ENCODE data around the gene LMO7.

LMO7 gene

GRCh38 chr13:75830842-75831241, 194.7 kb downstream of the LMO7 start:
- FAIRE-seq (no peak), DNase-seq (ENCODE audit: insufficient read length, low spot score) (no peak)

DNA sequence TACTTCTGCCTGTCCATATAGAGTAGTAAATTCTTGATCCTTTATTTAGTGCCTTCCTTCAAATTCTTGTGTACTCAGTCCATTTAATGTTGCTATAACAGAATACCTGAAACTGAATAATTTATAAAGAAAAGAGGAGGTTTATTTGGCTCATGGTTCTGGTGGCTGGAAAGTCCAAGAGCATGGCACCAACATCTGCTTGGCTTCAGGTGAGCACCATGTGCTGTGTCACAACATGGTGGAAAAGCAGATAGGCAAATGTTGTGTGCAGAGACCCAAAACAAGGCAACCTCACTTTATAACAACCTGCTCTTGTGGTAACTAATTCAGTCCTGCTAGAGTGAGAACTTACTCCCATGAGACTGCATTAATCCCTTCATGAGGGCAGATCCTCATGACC, 195.3 kb downstream of the LMO7 start:
- DNase-seq (ENCODE audit: insufficient read length, low spot score) (no peak), FAIRE-seq (no peak)

DNA sequence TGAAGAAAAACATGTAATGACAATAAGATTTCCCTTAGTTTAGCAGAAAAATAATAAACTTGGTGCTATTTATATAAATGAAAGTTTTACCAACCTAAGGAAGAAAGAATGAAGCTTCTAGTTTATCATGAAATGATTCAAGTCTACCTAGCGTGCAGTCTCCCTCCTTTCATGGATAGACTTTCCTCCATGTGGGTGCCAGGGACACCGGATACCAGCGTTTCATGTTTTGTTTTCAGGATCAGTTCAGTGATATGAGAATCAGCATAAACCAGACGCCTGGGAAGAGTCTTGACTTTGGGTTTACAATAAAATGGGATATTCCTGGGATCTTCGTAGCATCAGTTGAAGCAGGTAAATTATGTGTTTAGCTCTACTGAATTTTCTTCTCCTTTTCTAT, 196.7 kb downstream of the LMO7 start:
- DNase-seq (ENCODE audit: insufficient read length, low spot score) (no peak), FAIRE-seq (no peak)

DNA sequence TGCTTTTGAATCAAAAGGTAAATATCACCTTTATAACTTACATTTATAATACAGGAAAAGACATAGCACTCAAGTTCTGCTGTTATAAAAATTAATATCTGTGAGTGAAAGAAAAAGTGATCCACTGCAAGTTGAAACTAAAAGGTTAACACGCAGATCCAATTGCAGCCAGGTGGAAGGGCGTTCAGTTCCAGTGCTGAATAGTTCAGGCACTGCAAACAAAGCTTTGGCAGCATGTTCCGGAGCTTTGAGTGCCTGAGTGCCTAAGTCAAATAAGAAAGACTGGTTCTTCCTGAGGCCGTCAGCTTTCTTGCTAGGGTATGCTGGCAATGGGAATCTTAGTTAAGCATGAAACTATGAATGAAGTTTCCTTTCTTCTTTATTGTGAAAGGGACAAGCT, 200.3 kb downstream of the LMO7 start:
- FAIRE-seq = no peak
- DNase-seq (ENCODE audit: insufficient read length, low spot score) = no peak

GRCh38 chr13:75838366-75839005, 202.4 kb downstream of the LMO7 start:
- no peak for FAIRE-seq
- DNase-seq (ENCODE audit: insufficient read length, low spot score) = no peak

- DNase-seq (ENCODE audit: insufficient read length, low spot score) = no peak
- FAIRE-seq = no peak
Measured at GRCh38 chr13:75839406-75839805, 203.3 kb downstream of the LMO7 start.

DNA sequence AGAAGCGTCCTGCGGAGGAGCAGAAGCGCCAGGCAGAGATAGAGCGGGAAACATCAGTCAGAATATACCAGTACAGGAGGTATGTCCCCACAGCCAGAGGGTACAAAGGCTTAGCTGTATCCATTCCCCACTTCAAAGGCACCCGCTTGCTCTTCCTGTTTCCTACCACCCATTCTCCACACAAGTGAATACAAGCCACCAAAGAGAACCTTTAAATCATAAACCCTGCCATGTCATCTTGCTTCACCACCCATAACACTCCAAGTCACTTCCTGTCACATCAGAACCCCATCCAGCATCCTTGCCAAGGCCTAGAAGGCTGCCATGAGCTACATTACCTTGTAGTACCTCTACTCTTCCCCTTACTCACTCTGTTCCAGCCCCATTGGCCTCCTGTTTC, 205.8 kb downstream of the LMO7 start:
- no peak for FAIRE-seq

GRCh38 chr13:75843074-75843473, 206.9 kb downstream of the LMO7 start:
- DNase-seq (ENCODE audit: insufficient read length, low spot score) (no peak), FAIRE-seq (no peak)

More for the DNA sequence above, 205.8 kb downstream of the LMO7 start:
- no peak for DNase-seq (ENCODE audit: insufficient read length, low spot score)

DNA sequence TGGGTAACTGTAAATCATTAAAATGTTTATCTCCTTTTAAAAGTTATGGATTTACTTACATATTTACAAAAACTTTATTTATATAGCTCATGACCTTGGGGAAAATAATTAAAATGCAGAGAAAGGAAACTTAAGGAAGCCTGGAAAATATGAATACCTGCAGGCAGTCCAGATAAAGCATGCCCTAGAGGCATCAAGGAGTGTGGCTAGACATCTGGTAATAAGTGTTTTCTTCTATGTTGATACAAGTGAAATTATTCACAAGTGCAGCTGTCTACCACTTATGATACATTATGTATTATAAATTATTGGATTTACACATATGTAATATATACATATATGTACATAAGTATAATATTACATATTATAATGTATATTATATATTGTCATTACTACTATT, 207.9 kb downstream of the LMO7 start:
- DNase-seq (ENCODE audit: insufficient read length, low spot score) (no peak), FAIRE-seq (no peak)

DNA sequence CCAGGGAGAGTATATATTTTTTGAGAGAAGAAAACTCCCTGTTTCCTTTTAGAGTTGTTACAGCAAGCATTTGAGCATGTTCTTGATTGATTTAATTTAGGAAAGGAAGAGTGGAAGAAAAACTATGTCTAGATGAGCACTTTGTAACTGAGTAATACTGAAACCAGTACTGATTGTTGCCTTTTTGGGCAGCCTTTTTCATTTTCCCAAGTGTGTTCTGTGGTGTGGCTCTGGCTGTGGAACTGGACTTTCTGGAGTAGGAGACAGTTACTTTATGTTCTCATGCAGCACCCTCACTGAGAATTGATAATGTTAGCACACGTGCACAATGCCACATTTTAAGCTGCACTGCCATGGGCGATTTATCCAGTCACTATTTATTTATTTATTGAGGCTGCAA, 211.5 kb downstream of the LMO7 start:
- FAIRE-seq = no peak

DNA sequence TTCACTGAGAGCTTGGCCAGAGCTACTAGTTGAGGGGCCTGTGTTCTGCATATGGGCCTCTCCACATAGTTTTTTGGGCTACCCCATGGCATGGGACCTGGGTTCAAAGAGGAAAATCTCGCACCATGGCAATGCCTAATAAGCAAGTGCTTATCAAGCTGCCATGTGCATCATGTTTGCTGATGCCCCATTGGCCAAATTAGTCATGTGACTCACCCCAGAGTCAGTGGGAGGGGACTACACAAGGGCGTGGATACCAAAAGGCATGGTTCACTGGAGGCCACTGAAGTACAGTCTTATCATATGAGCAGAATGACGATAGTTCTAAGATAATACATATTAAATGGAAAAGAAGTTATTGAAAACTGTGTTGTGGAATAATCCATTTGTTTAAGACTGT, 214.8 kb downstream of the LMO7 start:
- DNase-seq (ENCODE audit: insufficient read length, low spot score) = no peak
- no peak for FAIRE-seq

More for the DNA sequence above, 211.5 kb downstream of the LMO7 start:
- DNase-seq (ENCODE audit: insufficient read length, low spot score) = no peak

- no peak for FAIRE-seq
- DNase-seq (ENCODE audit: insufficient read length, low spot score) = no peak
Measured at GRCh38 chr13:75855216-75855615, 219.1 kb downstream of the LMO7 start.

- FAIRE-seq (no peak), DNase-seq (ENCODE audit: insufficient read length, low spot score) (no peak)
Measured at GRCh38 chr13:75855847-75856246, 219.7 kb downstream of the LMO7 start.

DNA sequence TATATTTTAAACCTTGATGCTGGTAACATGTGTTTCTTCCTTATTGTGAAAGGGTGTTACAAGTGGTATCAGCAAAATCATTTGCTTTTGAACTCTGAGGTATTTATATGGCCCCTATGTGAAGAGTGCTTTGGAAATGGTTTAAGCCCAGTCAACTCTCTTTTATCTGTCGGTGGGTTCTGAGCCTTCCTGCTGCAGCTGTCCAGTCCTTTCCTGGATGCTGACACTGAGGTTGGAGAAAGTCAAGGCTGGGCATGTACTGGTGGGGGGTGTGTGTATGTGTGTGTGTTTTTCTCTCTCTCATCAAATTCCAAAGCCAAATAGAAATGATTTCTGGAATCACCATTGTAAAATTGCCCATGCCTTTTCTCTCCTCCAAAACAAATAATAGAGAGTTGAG, 221.2 kb downstream of the LMO7 start:
- FAIRE-seq (no peak), DNase-seq (ENCODE audit: insufficient read length, low spot score) (no peak)

GRCh38 chr13:75860935-75861334, 224.8 kb downstream of the LMO7 start:
- no peak for DNase-seq (ENCODE audit: insufficient read length, low spot score)
- FAIRE-seq = no peak

GRCh38 chr13:75861786-75862185, 225.7 kb downstream of the LMO7 start:
- DNase-seq (ENCODE audit: insufficient read length, low spot score) (no peak), FAIRE-seq (no peak)

DNA sequence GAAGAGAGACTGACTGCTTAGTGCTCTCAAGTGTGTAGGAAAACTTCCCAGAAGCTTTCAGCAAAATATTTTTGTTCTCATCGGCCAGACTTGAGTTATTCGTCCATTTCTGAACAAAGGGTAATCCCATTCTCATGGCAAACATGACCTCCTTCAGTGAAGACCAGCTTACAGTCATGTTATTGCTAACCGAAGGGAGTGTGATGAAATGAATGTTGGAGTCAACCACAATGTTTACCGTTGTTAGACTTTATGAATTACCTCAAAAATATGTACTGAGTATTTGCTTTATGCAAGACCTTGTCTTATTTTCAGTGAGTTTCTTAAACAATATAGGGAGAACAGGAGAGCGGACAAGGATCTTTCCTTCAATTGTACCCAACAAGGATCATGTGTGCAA, 228.6 kb downstream of the LMO7 start:
- DNase-seq (ENCODE audit: insufficient read length, low spot score) = no peak
- no peak for FAIRE-seq

DNA sequence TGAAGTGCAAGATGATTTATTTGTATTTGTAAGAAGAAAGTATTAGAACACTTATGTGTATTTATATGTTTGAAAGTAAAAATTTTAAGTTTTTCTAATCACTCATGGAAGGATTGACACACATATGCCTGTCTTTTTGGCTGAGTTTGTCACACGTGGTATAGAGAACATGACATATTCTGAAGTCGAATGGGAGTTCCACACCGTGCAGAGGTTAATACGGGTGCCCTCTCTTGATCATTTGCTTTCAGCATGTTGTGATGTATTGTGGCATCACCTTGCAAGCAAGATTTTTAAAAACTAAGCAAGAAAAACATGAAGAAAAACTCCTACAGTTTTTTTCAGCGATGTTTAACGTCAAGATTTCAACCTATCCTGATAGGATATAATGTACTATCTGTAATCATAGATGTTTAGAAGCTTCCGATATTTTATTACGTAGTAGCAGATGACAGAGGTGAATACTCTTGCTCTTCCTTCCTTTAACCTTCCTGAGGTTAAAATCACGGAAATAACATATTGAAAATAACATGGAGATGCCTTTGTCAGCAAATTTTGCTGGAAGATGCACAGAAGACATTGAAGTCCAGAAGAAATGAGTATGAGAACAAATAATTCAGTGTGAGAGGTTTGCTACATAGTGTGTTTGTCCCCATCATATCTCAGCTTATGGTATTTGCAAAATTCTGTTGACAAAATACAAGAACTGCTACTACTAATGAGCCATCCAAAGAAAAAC, 231.4 kb downstream of the LMO7 start:
- DNase-seq (ENCODE audit: insufficient read length, low spot score) = no peak
- no peak for FAIRE-seq

GRCh38 chr13:75869981-75870380, 233.9 kb downstream of the LMO7 start:
- DNase-seq (ENCODE audit: insufficient read length, low spot score) (no peak), FAIRE-seq (no peak)

DNA sequence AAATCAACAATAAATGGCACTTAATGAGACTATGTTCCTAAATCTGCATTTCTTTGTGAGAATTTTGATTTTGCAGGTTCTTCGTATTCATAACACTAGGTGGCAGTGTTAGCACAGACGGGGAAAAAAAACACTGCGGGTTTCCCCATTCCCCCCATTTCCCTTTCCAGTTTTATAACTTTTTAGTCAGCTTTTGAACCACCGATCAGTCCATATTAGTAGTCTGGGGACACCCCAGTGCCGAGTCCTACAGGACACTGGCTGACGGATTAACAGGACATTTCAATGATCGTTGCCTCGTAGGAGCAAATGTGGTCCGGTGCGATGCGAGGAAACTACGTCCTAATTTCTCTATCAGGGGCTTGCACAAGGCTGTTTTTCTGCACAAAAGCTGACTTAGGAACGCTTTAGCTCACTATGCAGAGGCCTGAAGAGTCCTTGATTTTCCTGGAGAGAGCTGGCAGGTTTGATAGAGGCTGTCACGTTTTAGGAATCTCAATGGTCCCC, 234.3 kb downstream of the LMO7 start:
- no peak for FAIRE-seq
- DNase-seq (ENCODE audit: insufficient read length, low spot score) = peak; percentile 17

- FAIRE-seq (no peak), DNase-seq (ENCODE audit: insufficient read length, low spot score) (no peak)
Measured at GRCh38 chr13:75871059-75871458, 234.9 kb downstream of the LMO7 start.

DNA sequence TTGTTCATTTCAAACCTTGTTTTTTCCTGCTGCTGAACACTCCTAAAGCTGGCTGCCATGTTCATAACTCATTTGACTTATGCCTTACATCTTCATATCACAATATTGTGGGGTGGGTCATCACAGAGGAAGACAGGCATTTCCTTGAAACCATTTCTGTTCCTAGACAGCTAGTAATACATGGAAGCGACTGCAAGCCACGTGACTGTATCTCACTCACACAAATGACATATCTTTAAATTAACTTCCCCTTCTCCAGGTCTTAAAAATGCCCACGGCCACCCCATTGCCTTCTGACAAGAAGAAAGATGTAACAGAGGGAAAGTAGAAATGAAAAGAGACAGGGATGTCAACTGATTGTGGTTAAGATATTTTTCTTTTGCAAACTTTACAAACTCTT, 236.8 kb downstream of the LMO7 start:
- DNase-seq (ENCODE audit: insufficient read length, low spot score) (no peak), FAIRE-seq (no peak)

All from HTR-8/SVneo (cell line).